GM21737 (cell line): Measurements from ENCODE around the gene BCL3.

Source experiments
- ATAC-seq: cut with Tn5 transposase; IDR thresholded peaks from one replicate; pipeline ENCODE4 v1.9.1; 2021; ENCODE audit warnings: mild to moderate bottlenecking, moderate library complexity; ENCODE audit not compliant: unreplicated experiment

BCL3 gene

DNA sequence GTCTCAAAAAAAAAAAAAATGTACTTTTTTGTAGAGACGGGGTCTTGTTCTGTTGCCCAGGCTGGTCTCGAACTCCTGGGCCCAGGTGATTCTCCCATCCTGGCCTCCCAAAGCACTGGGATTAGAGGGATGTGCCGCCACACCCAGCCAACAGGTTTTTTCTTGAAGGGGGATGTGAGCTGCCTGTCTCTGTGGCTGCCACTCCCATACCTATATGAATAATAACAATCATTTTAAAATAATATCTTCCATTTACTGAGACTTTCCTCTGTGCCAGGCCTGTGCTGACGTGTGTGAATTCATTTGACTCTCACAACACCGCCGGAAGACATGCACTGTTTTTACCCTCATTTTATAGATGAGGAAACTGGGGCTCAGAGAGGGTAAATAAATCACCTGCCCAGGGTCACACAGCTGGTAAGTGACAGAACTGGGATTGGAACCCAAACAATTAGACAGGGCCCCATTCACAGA is 7.2 kb upstream of the BCL3 start:
- ATAC-seq, result no peak

DNA sequence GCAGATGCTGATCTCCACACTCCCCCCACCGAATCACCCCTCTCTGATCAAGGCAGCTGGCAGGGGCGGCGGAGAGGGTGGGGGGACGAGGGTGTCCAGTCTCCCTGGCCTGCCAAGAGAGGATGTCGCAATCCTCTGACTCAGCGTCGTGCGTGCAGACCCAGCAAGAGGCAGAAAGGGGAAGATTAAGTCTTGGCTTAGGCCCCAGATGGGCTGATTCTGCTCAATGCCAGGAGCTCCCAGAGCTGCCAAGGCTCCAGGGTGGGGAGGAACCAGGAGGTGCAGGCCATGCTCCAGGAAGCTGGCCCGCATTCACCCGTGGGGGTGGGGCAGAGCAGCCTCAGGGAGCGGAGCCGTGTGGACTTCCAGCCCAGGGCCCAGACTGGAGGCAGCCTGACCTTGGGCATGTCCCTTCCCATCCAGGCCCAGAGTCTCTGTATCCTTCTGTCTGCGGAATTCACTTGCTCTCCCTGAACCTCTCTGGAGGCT is 6.6 kb upstream of the BCL3 start:
- ATAC-seq, result no peak

- no peak for ATAC-seq
Observed at GRCh38 chr19:44742330-44743061, 6.0 kb upstream of the BCL3 start.

DNA sequence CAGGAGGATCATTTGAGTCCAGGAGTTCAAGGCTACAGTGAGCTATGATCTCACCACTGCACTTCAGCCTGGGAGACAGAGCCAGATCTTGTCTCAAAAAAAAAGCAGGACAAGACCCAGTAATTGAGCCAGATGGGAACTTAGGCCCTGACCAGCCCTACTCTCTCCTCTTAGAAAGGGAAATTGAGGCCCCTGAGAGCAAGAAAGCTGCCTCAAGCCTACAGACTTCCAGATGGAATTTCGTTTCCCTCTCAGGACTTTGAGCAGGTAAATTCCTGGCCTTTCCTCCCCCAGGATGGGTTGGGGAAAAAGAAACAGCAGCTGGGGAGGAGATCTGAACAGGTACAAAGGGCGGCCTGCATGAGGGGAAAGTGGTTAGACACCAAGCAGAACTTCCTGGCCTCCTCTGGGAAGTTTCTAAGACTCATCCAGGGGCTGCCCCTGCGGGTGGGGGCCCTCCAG is 3.6 kb upstream of the BCL3 start:
- ATAC-seq, result no peak

- ATAC-seq, result no peak
Observed at GRCh38 chr19:44745341-44745831, 3.1 kb upstream of the BCL3 start.

- ATAC-seq, result no peak
Observed at GRCh38 chr19:44745887-44746600, 2.5 kb upstream of the BCL3 start.

GRCh38 chr19:44746616-44746945 is 1.9 kb upstream of the BCL3 start:
- ATAC-seq, result no peak

DNA sequence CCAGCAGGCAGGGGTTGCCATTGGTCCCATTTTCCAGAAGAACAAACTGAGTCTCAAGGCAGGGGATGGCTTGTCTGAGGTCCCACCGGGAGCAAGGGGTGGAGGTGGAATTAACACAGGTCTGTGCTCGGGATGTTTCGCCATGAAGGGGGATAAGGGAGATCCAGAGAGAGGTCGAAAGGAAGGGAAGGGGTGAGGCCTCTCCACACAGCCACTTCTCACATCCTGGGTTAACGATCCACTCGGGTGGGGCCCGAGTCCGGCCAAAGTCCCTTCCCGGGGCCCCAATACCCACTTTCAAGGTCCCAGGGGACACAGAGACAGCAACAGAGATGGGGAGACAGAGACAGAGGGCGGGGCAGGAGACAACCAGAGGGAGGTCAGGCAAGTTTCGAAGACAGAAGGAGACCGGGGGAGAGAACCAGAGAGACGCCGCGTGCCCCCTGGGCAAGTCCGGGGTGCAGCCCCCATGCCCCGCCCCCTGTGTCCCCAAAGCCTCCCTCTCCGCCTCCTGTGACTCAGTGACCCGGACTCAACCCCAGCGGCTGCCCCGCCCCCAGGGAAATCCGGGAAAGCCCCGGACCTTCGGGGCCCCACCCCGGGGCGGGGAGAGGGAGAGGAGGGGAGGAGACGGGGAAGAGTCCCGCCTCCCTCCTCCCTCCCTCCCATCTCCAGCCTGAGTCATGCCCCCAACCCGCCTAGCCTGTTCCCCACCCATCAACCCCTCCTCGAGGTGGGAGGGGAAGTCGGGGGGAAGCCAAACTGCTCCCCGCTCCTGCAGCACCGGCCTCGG is 1.4 kb upstream of the BCL3 start:
- ATAC-seq, result peak; percentile 26

- ATAC-seq, result peak; percentile 3
Observed at GRCh38 chr19:44747739-44748425, 626 bp upstream of the BCL3 start.

DNA sequence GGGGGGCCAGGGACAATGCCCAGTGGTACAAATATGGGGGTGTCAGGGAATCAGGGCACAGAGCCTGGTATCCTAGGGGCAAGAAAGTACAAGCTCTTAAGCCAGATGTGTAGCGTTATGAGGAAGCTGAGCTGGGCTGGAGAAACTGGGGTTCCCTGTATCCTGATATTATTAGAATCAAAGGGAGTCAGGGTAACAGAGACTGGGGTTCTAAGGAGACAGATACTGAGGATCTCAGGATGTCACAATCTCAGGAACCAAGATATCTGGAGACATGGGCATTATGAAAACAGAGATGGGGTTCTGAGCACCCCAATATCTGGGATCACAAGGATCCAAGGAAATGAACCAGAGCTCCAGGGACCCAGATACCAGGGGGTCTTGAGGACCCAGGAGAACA is 784 bp downstream of the BCL3 start:
- ATAC-seq, result no peak

DNA sequence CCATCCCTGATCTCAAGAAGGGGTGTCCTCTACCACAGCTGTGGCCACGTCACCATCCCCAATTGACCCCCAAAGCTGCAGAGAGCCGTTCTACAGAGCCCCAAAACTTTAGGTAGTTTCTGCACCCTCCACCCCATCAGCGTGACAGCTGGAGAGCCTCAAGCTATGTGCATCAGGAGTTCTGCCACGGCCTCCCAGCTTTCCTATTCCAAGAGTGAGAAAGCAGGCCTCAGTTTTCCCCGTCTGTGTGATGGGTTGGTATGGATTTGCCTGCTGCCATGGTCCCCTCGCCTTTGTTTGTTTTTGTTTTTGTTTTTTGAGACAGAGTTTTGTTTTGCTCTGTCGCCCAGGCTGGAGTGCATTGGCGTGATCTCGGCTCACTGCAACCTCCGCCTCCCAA is 1.5 kb downstream of the BCL3 start:
- no peak for ATAC-seq

GRCh38 chr19:44752123-44752815 is 3.8 kb downstream of the BCL3 start:
- no peak for ATAC-seq

- peak; percentile 49 for ATAC-seq
Observed at GRCh38 chr19:44752816-44753625, 4.5 kb downstream of the BCL3 start.

- no peak for ATAC-seq
Observed at GRCh38 chr19:44753626-44753931, 5.1 kb downstream of the BCL3 start.

GRCh38 chr19:44753932-44754749 is 5.6 kb downstream of the BCL3 start:
- peak; percentile 38 for ATAC-seq

GRCh38 chr19:44754750-44755080 is 6.2 kb downstream of the BCL3 start:
- ATAC-seq, result peak; percentile 0

DNA sequence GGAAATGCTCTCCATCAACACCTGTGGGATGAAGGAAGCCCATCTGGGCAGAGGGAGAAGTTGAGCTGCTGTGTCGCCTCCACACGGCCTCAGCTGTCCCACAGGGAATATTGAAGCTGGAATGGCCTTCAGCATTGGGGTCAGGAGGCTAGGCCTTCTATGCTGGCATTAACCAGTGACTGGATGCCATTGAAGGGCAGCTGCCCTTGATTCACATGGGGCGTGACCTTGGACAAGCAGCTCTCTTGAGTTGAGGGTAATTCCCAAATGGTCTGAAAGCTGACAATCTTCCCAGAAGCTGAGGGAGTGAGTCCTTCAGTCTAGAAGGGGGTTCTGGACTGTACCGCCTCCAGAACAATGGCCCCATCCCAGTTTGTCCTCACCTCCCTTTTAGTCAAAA is 6.7 kb downstream of the BCL3 start:
- ATAC-seq, result no peak

DNA sequence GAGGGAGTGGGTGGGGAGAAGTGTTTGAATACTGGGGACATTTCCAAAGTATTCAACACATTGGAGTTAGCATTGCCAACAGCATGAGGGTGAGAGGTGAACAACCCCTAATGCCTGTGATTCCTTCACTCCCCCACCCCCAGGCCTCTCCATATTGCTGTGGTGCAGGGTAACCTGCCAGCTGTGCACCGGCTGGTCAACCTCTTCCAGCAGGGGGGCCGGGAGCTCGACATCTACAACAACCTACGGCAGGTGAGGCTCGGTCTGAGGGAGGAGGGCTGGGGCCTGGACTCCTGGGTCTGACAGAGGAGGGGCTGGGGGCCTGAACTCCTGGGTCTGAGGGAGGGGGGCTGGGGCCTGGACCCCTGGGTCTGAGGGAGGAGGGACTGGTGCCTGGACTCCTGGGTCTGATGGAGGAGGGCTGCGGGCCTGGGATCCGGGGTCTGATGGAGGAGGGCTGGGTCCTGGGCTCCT is 7.6 kb downstream of the BCL3 start:
- no peak for ATAC-seq
